ENCODE measurements around the gene RBPJ.

The RBPJ gene

GRCh38 chr4:26464420-26465095 is 143.7 kb downstream of the RBPJ start:
- TF ChIP-seq CTCF (conservative IDR thresholded peaks at IDR 0.05; ENCODE audit: low read length) = no peak
- no peak for DNase-seq (ENCODE audit: low read depth)

GRCh38 chr4:26466578-26467270 is 145.9 kb downstream of the RBPJ start:
- H3K4me3 ChIP-seq (ENCODE audit: low read length) = no peak overlapping the region
- no peak for DNase-seq (ENCODE audit: low read depth)
- TF ChIP-seq CTCF (conservative IDR thresholded peaks at IDR 0.05; ENCODE audit: low read length) = no peak

More at GRCh38 chr4:26464420-26465095, 143.7 kb downstream of the RBPJ start:
- no peak overlapping the region for H3K4me3 ChIP-seq (ENCODE audit: low read length)

GRCh38 chr4:26467724-26468123 is 146.9 kb downstream of the RBPJ start:
- H3K4me3 ChIP-seq (ENCODE audit: low read length) = no peak overlapping the region
- TF ChIP-seq CTCF (conservative IDR thresholded peaks at IDR 0.05; ENCODE audit: low read length) = no peak
- DNase-seq (ENCODE audit: low read depth) = no peak

- no peak for DNase-seq (ENCODE audit: low read depth)
- no peak for TF ChIP-seq CTCF (conservative IDR thresholded peaks at IDR 0.05; ENCODE audit: low read length)
- no peak overlapping the region for H3K4me3 ChIP-seq (ENCODE audit: low read length)
These were observed 147.6 kb downstream of the RBPJ start for GRCh38 chr4:26468283-26468949.

GRCh38 chr4:26468977-26469376 is 148.2 kb downstream of the RBPJ start:
- no peak for DNase-seq (ENCODE audit: low read depth)
- no peak overlapping the region for H3K4me3 ChIP-seq (ENCODE audit: low read length)
- TF ChIP-seq CTCF (conservative IDR thresholded peaks at IDR 0.05; ENCODE audit: low read length) = no peak

- no peak overlapping the region for H3K4me3 ChIP-seq (ENCODE audit: low read length)
- no peak for DNase-seq (ENCODE audit: low read depth)
- no peak for TF ChIP-seq CTCF (conservative IDR thresholded peaks at IDR 0.05; ENCODE audit: low read length)
These were observed 151.1 kb downstream of the RBPJ start for GRCh38 chr4:26471890-26472289.
